Amniotic stem cell (primary cell): ENCODE data around the gene CNGA4.

Experiments used
- DNase-seq: peaks from one replicate; lab custom pipeline; 2025; lab: John Stamatoyannopoulos, UW

CNGA4 gene, protein sequence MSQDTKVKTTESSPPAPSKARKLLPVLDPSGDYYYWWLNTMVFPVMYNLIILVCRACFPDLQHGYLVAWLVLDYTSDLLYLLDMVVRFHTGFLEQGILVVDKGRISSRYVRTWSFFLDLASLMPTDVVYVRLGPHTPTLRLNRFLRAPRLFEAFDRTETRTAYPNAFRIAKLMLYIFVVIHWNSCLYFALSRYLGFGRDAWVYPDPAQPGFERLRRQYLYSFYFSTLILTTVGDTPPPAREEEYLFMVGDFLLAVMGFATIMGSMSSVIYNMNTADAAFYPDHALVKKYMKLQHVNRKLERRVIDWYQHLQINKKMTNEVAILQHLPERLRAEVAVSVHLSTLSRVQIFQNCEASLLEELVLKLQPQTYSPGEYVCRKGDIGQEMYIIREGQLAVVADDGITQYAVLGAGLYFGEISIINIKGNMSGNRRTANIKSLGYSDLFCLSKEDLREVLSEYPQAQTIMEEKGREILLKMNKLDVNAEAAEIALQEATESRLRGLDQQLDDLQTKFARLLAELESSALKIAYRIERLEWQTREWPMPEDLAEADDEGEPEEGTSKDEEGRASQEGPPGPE

DNA sequence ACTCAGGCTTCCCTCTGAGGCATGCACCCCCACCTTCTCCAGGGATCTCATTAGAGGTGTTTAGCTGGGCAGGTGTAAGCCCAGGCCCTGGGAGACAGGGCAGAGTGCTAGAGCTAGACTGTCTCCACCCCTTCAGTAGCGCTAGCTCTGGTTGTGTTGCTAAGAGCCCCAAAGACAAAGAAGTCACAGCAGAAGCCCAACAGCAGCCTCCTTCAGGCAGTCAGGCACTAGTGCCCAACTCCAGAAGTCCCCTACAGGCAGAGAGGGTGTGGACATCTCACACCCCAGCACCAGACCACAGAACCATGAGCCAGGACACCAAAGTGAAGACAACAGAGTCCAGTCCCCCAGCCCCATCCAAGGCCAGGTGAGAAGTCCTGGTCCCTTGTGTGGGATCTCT, at the start of gene CNGA4:
CNGA4 (plus strand) TSS at position 188 of the 400 bp plus-strand sequence; CDS start at position 306, 118 bp downstream.
- DNase-seq = no peak

DNA sequence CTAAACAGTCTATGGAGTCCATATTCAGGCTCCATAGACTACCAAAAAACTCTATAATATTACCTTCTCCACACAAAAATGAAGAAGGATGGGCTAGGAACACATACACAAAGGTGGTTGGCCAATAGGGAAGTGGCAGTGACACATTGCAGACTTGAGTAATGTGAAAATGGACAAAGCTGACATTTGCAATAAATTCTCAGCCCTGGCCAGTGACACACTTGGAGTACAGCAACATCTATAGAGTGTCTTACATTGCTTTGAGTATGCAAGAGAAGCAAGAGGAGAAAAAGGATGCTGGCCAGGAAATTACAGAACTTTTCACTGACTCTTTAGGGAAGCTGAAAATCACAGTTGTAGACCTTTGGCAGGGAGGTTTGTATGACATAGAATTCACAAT, 47.1 kb upstream of the CNGA4 start:
- DNase-seq = no peak

DNA sequence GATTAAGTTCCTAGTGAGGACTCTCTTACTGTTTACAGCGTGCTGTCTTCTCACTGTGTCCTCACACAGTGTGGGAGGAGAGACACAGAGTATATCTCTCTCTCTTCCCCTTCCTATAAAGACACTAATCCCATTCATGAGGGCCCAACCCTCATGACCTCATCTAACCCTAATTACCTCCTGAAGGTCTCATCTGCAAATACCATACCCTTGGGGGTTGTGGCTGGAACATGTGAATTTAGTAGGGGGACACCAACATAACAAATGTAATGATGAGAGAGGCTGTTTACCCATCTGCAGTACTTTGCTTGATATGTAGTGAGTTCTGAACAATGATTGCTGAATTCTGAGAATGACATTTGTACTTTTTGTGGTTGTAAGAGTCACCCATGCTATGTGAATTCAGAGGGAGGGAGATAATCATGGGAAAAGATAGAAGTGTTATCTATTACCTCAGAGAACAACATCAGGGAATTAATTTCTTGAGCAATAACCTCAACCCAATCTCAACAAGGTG, 44.8 kb upstream of the CNGA4 start:
- no peak for DNase-seq

DNA sequence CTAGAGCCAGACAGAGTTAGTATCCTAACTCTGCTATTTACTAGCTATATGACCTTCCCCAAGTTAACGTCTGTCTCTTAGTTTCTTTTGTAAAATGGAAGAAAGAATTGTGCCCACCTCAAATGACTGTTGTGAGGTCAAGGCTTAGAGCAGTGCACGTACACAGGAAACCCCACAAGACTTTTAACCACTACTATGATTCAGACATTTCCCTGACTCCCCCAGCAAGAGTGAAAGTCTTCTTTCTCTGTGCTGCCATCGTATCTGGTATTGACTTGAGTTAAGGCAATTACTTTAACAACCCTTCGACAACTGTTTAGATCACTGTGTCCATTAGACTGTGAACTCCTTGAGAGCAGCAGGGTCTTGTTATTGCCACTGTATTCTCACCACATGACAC, 42.5 kb upstream of the CNGA4 start:
- no peak for DNase-seq

DNA sequence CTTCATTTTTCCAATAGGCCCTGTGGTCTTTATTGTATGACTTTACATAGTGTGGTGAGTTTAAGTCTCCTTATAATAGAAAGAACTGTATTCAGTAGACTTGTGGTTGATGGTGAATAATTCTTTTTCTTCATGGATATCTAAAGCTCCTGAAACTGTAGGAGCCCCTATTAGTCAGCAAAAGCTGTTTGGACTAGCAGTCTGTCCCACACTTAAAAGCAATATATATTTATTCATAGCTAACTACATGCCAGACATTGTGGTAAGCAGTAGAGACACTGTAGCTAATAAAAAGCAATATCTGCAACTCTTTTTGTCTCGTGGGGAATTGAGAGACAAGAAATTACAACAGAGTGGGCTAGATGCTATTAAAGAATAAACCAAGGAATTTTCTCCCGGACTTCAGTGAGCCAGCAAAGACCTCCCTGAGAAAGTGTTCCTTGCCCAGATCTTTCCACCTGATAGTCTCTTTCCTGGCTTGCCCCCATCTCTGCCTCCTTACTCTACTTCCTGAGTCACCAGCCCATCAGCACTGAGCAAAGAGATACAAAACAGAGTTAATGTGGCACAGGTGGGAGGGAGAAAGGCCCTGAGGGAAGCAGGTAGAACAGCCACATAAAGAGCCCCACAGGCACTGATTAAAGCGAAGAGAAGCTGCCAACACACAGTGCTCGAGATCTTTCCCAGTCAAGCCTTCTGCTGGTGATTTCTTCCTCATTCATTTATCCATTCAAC, 41.3 kb upstream of the CNGA4 start:
- no peak for DNase-seq

DNA sequence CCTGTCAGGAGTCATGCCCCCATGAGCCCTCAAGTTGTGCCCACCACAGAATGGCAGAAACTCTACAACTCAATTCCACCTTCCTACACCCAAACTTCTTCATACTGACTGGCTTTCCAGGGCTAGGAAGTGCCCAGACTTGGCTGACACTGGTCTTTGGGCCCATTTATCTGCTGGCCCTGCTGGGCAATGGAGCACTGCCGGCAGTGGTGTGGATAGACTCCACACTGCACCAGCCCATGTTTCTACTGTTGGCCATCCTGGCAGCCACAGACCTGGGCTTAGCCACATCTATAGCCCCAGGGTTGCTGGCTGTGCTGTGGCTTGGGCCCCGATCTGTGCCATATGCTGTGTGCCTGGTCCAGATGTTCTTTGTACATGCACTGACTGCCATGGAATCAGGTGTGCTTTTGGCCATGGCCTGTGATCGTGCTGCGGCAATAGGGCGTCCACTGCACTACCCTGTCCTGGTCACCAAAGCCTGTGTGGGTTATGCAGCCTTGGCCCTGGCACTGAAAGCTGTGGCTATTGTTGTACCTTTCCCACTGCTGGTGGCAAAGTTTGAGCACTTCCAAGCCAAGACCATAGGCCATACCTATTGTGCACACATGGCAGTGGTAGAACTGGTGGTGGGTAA, 39.6 kb upstream of the CNGA4 start, which contains the start of gene OR52W1:
OR52W1 (plus strand) TSS at position 51 of the 637 bp plus-strand sequence; CDS start at position 51, 0 bp downstream.
- DNase-seq = no peak

DNA sequence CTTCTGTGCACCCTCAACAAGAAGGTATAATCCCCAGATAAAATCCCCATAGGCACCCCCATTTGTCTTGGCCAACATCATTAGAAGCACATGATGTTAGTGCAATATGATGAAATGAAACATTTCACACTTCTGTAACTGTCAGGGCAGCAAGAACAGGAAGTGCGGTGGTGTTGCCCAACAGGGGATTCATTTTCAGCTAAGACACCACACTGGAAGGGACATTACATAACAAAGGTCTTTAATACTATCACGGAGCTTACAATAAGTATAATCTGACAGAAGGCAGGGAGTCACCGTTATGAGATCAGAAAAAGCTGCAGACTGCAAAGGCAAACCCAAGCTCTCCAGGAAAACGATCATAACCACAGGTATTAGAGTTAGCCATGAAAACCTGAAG, 37.9 kb upstream of the CNGA4 start:
- DNase-seq = no peak

DNA sequence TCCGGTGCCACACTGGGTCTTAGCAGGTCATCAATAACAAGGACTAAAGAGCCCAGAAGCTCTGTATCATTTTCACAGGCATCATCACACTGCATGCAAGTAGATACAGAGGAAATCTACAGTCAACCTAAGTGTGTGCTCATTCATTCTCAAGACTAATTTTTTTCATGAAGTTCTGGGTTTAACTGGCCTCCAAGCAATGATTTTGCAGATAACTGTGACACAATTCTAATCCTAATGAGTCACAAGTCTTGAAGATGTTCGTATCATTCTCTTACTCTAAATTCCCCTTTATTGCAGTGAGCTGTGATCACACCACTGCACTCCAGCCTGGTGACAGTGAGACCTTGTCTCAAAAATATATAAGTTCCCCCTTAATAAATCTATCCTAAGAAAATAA, 37.4 kb upstream of the CNGA4 start:
- DNase-seq = no peak

DNA sequence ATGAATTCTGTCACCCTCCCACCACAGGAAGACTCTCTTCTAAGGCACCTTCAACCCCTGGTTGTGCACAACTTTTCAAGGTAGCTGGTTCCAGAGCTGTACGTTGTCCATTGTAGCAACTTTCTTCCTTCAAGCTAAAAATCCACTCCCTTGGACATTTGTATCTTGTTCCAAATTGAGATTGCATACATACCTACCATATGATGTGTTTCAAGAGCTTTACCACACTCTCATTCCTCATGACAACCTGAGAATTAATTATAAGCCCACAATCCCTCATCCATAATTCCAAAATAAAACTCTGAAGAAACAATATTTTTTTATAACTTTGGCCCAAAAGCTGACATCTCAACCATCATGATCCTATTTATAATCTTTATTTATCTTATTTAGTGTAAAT, 36.8 kb upstream of the CNGA4 start:
- DNase-seq = no peak

DNA sequence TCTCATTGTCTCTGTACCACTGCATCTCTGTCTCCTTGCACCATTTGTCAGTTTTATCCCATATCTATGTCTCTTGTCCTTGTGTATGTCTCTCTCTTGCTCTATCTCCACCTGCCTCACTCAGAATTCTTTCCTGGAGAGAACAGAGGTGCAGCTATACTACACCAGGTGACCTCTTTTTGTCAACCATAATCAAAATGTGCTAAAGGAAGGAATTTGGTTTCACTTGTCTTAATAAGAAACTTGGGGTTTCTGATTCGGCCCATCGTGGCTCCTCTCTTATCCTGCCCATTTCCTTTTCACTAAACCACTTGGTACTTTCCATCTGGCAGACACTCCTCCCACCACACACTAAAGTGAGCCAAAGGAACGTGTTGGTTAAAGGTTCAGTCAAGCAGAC, 35.6 kb upstream of the CNGA4 start:
- no peak for DNase-seq

DNA sequence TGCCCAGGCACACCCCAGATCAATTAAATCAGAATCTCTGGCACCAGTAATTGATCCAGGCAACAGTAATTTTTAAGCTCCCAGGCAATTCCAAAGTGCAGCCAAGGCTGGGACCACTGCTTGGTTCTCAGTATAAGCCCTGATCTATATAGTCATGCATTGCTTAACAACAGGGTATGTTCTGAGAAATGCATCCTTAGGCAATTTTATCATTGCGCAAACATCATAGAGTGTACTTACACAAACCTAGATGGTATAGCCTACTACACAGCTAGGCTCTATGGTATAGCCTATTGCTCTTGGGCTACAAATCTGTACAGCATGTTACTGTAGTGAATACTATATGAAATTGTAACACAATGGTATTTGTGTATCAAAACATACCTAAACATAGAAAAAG, 34.2 kb upstream of the CNGA4 start:
- no peak for DNase-seq

DNA sequence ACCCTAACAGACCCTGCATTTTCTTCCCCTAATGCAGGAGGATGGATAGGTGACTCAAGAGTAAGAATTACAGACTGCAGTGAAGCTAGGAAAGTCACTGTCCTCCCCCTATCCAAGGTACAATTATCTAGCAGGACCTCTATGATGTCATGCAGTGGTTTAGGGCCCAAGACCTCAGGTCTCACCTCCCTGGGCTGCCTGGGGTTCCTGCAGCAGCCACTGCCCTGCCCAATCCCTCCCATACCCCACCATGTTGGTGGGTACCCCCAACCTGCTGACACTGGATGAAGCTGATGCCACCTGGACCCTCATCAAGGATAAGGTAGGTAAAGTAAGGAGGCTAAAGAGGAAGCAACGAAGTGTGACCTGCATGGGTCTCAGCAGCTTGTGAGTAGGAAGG, 33.5 kb upstream of the CNGA4 start, which contains the start of gene C11orf42:
C11orf42 (plus strand) TSS at position 192 of the 400 bp plus-strand sequence; CDS start at position 251, 59 bp downstream.
- no peak for DNase-seq

DNA sequence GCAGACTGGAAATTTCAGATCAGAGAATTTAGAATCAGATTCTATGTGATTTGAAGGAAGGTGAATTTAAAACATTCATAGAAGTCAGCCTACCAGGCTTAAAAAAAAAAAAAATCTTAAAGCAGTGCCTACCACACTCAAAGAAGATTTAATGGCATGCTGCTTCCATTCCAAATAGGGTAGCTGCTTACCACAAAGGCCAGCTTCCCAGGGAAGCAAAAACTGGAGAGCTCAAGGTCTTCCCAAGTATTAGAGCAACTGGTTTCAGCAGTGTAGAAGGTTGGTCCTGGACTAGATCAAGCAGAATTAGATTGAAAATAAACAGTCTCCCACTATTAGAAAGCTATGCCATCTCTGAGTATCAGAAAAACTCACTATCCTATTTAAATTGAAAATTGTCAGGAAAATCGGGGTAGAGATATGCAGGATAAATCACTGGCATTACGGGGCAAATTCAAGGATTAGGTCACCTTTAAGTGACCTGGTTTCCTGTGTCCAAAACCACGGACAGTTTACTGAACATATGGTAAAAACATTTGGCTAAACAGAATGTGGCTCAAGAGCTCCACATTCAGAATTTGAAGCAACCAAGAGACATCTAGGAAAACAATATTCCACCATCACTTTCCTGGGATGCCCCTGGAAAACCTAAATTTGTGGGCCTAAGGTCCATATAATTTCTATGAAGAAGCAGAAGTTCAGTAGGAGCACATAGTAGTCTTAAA, 32.3 kb upstream of the CNGA4 start:
- no peak for DNase-seq

DNA sequence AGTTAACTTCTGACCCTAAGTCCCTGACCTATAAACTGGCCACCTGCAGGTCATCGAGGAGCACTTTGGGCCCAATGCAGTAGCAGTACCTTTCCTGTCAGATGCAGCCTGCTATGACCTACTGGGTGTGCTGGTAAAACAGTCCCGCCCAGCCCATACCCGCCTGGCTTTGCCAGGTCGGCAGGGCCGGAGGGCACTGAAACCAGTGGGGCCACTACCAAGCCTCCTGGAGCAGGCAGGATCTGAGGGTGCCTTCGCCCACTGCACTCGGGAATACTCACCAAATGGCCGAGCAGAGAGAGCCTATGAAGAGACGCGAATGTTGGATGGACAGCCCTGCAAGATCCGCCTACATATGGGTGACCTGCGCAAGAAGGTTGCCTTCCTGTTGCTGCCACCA, 29.1 kb upstream of the CNGA4 start:
- no peak for DNase-seq

DNA sequence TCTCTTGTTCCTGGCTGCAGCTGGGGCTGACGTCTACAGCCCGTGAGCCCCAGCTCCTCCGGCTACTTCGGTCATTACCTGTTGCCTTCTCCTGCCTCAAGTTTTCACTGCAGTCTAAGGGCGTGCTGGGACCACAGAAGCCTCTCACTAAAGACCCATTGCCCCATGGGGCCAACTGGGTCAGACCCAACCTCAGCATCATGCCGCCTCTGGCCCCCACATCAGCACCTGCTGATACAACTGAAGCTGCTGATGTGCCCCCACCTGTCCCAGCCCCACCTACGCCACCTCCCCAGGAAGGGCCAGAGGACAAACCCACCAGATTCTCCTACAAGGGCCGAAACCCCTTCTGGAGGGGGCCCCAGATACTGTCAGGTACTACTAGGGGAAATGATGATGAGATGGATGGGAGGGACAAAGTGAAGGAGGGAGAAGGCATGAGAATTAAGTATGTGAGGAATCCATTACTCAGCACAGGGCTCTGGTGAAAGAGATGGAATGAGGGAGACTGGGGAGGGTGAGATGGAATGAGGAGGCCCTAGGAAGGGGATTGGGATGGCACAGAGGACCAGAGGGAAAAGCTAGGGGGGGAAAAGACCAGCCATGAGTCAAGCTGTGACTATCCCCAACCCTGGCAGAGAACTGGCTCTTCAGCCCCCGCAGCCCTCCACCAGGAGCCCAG, 28.5 kb upstream of the CNGA4 start:
- no peak for DNase-seq

DNA sequence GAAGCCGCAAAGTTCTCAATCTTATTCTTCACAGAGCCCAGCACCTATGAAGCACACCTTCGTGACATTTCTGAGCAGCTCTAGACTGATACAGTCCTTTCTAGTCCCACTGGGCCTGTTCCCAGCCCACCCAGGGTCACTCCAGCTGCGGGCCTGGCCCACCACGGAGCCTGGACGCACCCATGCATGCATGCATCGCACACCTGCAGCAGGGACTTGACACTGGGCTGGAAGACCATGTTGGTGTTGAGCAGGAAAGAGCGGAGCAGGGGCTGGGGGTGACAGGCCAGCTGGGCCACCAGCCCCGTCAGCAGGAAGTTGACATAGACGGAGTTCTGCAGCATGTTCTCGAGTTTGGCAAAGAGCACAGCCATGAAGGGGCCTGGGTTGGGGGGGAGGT, 24.4 kb upstream of the CNGA4 start:
- no peak for DNase-seq

DNA sequence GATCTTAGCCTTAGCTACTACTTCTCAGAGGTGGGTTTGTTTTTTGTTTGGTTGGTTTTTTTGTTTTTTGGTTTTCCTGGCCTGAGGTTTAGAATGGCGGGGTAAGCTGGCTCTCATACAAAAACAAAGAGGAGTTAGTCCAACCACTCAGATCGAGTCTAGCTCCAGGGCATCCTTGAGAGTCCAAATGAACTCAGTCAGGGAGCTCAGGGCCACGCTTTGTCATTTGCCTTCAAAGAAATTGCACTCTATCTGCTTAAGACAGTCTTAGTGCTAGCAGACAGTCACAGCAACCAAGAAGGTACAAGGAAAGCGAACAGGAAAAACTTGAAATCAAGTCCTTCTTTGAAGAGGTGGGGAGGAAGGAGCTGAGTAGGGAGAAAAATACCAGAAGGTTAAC, 22.4 kb upstream of the CNGA4 start:
- no peak for DNase-seq

DNA sequence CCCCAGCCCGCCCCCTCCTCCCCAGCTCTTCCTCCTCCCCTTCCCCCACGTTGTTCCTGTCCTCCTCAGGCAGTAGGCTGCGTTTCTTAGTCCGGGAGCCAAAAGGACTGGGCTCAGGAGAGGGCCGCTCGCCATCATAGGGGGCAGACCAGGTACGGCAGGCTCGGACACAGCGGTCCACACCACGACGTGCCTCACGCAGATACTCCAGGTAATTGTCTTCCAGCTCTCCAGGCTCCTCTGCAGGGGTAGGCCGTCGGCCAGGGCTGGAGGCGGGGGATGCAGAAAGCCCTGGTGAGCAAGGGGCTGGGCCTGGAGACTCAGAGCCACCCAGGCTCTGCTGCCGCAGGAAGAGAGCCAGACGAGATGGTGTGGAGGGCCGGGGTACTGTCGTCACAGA, 21.2 kb upstream of the CNGA4 start:
- DNase-seq = no peak

DNA sequence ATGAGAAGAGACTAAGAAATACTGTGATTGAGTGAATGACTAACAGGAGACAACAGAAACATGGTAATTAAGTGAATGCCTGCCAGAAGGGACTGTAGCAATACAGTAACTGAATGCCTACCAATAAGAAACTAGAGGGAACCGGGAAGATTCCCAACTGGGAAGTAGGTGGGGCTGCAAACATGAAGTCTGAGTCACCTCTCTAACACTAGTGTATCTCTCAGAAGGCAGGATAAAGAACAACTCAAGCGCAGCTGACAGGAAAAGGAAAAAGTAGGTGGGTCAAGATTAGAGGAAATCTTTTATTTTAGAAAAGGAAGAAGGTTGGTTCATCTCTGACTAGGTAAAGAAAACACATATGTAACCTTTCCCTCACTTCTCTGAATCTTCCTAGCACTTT, 19.5 kb upstream of the CNGA4 start:
- peak; percentile 81 for DNase-seq

DNA sequence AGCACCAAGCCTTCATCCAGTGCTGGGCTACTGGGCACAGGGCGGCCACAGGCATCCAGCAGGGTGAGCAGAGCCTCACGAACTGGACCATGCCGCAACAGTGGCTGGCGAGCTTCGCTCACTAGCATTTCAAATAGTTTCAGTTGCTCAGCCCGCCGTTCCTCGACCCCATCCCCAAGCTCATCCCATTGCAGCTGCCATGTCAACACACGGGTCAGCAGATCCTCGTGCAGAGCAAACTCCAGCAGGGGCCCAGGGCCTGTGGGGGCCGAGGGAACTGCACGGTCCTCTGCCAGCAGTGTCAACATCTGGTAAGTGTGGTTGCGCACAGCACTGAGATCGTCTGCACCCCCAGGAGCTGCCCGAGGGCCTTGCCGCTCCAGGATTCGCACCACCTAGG, 15.0 kb upstream of the CNGA4 start:
- no peak for DNase-seq

DNA sequence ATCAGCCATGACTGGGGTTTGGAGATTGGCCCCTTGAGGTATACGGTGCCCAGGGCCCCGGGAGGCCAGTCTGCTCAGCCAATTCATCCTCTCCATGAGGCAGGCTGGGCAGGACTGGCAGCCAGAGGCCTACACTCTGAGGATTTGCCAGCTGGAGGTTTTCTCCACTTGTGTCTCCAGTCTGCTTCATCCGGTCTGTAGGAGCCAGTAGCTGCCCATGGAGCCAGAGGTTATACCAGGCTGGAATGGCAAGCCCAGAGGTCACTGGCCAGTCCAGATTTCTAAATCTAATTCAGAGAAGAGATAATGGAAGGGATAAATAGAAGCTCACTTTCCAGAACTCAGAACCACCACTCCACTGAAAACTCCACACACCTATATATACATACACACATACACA, 14.5 kb upstream of the CNGA4 start:
- DNase-seq = no peak
